Loucy (cell line): ENCODE measurements around the gene PHKB.

Experiments
- H2AFZ ChIP-seq: fragments of 200-600 bp; sonication (generic); 2 replicates; pipeline ENCODE4 v1.6.0; 2016; ENCODE audit warnings: antibody characterized with exemption, mild to moderate bottlenecking, low read length, moderate library complexity
- H3F3A ChIP-seq: fragments of 200-600 bp; 2 replicates; pipeline ENCODE4 v1.6.0; 2016; ENCODE audit warnings: antibody characterized with exemption, low read depth, mild to moderate bottlenecking
- H3K27me3 ChIP-seq: fragments of 200-600 bp; sonication (generic); 2 replicates; pipeline ENCODE4 v1.6.1; 2014; ENCODE audit warnings: low read length, mild to moderate bottlenecking; ENCODE audit not compliant: insufficient read depth, poor library complexity, severe bottlenecking
- H3K36me3 ChIP-seq: fragments of 200-600 bp; sonication (generic); 2 replicates; pipeline ENCODE4 v1.6.1; 2016; ENCODE audit warnings: low read length; ENCODE audit not compliant: insufficient read depth
- H3K4me1 ChIP-seq: fragments of 200-600 bp; sonication (generic); 2 replicates; pipeline ENCODE4 v1.5.1; 2014; ENCODE audit warnings: low read length, mild to moderate bottlenecking; ENCODE audit not compliant: insufficient read depth, poor library complexity, severe bottlenecking
- H3K4me2 ChIP-seq: fragments of 200-600 bp; sonication (generic); 2 replicates; pipeline ENCODE4 v1.6.0; 2014; ENCODE audit warnings: antibody characterized with exemption, low read length, low read depth, mild to moderate bottlenecking; ENCODE audit not compliant: poor library complexity, severe bottlenecking
- H3K4me3 ChIP-seq: fragments of 200-600 bp; sonication (generic); 2 replicates; pipeline ENCODE4 v1.5.1; 2014; ENCODE audit warnings: low read length, mild to moderate bottlenecking, mixed read lengths; ENCODE audit not compliant: poor library complexity, severe bottlenecking
- H3K79me2 ChIP-seq: fragments of 200-600 bp; sonication (generic); 2 replicates; pipeline ENCODE4 v1.6.1; 2014; ENCODE audit warnings: low read length; ENCODE audit not compliant: insufficient read depth
- H3K9ac ChIP-seq: fragments of 200-600 bp; sonication (generic); 2 replicates; pipeline ENCODE4 v1.6.0; 2014; ENCODE audit warnings: mild to moderate bottlenecking, low read depth, low read length, moderate library complexity; ENCODE audit not compliant: poor library complexity, severe bottlenecking
- H3K9me2 ChIP-seq: fragments of 200-600 bp; sonication (generic); replicated peaks from 2 replicates; pipeline ENCODE4 v1.6.1; 2016; ENCODE audit warnings: low read depth, low read length, mixed read lengths
- H3K9me3 ChIP-seq: fragments of 200-600 bp; sonication (generic); 2 replicates; pipeline ENCODE4 v1.6.1; 2014; ENCODE audit warnings: mild to moderate bottlenecking, antibody characterized with exemption, low read length, low read depth; ENCODE audit not compliant: insufficient read depth
- H4K20me1 ChIP-seq: fragments of 200-600 bp; sonication (generic); 2 replicates; pipeline ENCODE4 v1.6.0; 2014; ENCODE audit warnings: antibody characterized with exemption, low read length, mild to moderate bottlenecking; ENCODE audit not compliant: insufficient read depth, poor library complexity, severe bottlenecking
- EZH2phosphoT487 ChIP-seq: fragments of 200-600 bp; IDR thresholded peaks from 2 replicates; pipeline ENCODE4 v1.6.1; 2018; ENCODE audit warnings: antibody characterized with exemption, mild to moderate bottlenecking, moderate library complexity, borderline replicate concordance
- TF ChIP-seq, protein P1 (sequence below): fragments of 200-600 bp; sonication (generic); conservative IDR thresholded peaks from 2 replicates; pipeline ENCODE4 v1.5.1; 2014; ENCODE audit warnings: mild to moderate bottlenecking, antibody characterized with exemption, low read length

The PHKB gene

DNA sequence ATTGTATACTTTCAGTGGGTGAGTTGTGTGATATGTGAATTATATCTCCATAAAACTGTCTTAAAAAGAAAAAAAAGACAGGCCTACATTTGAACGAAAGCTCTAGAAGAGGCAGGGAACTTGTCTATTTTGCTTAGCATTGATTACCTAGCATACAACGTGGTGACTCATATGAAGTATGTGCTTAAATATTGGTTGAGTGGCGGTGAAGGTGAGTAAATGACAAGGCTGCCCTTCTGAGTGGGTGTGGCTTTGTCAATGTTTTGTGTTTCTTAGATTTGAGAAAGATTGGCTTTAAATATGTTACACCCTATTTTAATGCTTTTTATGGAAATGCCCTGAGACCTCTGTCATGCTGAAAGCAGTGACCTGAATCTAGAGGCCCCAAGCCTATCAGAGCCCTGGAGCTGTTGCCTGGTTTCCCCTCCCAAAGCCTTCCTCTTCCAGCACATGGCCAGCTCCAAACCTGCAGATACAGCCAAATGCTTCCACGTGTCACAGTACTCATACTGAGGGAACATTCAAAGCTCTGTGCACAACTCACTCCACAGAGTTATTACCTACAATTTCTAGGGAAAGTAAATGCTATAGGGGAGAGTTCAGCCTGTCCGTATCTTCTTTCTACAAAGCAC lies 260.0 kb downstream of the PHKB start:
- H3K4me3 ChIP-seq, result no peak overlapping the region
- TF ChIP-seq, protein P1, sequence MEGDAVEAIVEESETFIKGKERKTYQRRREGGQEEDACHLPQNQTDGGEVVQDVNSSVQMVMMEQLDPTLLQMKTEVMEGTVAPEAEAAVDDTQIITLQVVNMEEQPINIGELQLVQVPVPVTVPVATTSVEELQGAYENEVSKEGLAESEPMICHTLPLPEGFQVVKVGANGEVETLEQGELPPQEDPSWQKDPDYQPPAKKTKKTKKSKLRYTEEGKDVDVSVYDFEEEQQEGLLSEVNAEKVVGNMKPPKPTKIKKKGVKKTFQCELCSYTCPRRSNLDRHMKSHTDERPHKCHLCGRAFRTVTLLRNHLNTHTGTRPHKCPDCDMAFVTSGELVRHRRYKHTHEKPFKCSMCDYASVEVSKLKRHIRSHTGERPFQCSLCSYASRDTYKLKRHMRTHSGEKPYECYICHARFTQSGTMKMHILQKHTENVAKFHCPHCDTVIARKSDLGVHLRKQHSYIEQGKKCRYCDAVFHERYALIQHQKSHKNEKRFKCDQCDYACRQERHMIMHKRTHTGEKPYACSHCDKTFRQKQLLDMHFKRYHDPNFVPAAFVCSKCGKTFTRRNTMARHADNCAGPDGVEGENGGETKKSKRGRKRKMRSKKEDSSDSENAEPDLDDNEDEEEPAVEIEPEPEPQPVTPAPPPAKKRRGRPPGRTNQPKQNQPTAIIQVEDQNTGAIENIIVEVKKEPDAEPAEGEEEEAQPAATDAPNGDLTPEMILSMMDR, result no peak
- no peak for TF ChIP-seq EZH2phosphoT487
- no peak overlapping the region for H3K4me2 ChIP-seq
- no peaks in the 10 kb centered on the region for H3K9me3 ChIP-seq
- H3K9ac ChIP-seq, result no peak overlapping the region
- no peaks in the 10 kb centered on the region for H3K36me3 ChIP-seq
- no peaks in the 10 kb centered on the region for H3K4me1 ChIP-seq
- no peaks in the 10 kb centered on the region for H4K20me1 ChIP-seq
- no peaks in the 10 kb centered on the region for H3K27me3 ChIP-seq
- H3K9me2 ChIP-seq, result no peaks in the 10 kb centered on the region
- H3K79me2 ChIP-seq, result no peaks in the 10 kb centered on the region
- H3F3A ChIP-seq, result no peaks in the 10 kb centered on the region
- no peak overlapping the region for H2AFZ ChIP-seq

DNA sequence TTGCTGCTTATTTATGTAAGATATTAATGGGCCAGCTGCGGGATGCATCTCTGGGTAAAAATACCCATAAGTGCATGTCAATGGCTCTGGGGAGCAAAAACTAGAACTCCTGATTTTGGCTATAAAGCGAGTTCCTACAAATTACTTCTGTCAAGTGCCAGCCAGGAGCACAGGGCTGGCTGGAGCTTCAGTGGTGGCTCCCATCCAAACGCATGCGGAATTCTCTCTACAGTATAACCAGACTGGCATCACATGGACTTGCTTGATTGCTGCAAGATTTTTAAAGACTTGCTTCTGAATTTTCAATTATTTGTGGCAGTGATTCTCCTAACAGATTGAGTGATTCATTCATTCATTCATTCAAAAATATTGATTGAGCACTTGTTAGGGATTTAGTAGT lies 260.9 kb downstream of the PHKB start:
- no peaks in the 10 kb centered on the region for H3K79me2 ChIP-seq
- TF ChIP-seq EZH2phosphoT487, result no peak
- TF ChIP-seq, protein P1, result no peak
- H3K9me2 ChIP-seq, result no peaks in the 10 kb centered on the region
- H2AFZ ChIP-seq, result no peak overlapping the region
- H3K27me3 ChIP-seq, result no peaks in the 10 kb centered on the region
- no peaks in the 10 kb centered on the region for H3K36me3 ChIP-seq
- no peaks in the 10 kb centered on the region for H3F3A ChIP-seq
- no peaks in the 10 kb centered on the region for H3K9me3 ChIP-seq
- no peak overlapping the region for H3K9ac ChIP-seq
- no peaks in the 10 kb centered on the region for H4K20me1 ChIP-seq
- no peak overlapping the region for H3K4me2 ChIP-seq
- no peak overlapping the region for H3K4me3 ChIP-seq
- H3K4me1 ChIP-seq, result no peaks in the 10 kb centered on the region

DNA sequence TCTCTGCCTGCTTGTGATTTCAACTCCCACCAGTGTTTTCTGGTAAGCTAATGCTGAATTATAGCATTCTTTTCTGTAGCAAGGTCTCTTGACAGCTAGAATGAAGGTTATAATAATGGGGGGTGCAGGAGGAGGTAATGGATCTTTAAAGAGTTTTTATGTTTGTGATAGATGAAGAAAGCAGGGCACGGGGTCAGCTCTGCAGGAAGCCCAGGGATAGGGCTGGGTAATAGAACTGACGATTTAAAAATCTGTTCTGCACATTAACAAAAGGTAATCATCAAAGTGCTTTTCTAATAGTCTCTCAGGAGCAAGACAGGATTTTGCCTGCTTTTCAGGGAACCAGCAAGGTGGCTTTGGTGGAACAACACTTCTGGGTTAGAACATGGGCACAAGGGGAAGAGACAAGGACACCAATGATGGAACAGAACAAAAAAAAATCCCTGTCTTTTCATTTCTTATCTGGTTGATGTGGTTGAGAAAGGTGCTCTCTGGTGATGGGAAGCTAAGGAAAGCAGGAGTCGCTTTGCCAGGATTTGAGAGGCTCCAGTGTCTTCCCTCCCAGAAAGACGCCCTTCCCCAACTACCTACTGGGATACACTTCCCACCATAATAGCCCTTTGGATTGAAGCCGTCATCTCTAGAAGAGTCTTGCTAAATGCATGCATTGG lies 263.1 kb downstream of the PHKB start:
- no peaks in the 10 kb centered on the region for H3K79me2 ChIP-seq
- no peaks in the 10 kb centered on the region for H3K9me3 ChIP-seq
- H3K4me3 ChIP-seq, result no peak overlapping the region
- no peak overlapping the region for H3K9ac ChIP-seq
- no peaks in the 10 kb centered on the region for H4K20me1 ChIP-seq
- H3K27me3 ChIP-seq, result no peaks in the 10 kb centered on the region
- no peaks in the 10 kb centered on the region for H3F3A ChIP-seq
- no peak overlapping the region for H3K4me2 ChIP-seq
- no peaks in the 10 kb centered on the region for H3K9me2 ChIP-seq
- no peaks in the 10 kb centered on the region for H3K4me1 ChIP-seq
- no peaks in the 10 kb centered on the region for H3K36me3 ChIP-seq
- H2AFZ ChIP-seq, result no peak overlapping the region
- TF ChIP-seq EZH2phosphoT487, result no peak
- TF ChIP-seq, protein P1, result no peak
